ENCODE data around the gene PLCB4. TPM values are rescaled to one million over a fixed set of nuclear protein-coding genes. Genes with fewer than 3 reads are reported as not detected.

The PLCB4 gene
- total RNA-seq, 1 donor: 4.1 TPM

GRCh38 chr20:9121211-9121610, 52.3 kb downstream of the PLCB4 start:
- TF ChIP-seq CTCF (IDR thresholded peaks at IDR 0.05; ENCODE audit: insufficient read depth, low read length): no peak
- H3K4me3 ChIP-seq (ENCODE audit: low read depth, low read length): no peak overlapping the region
- no peak for DNase-seq (ENCODE audit: low read depth)

DNA sequence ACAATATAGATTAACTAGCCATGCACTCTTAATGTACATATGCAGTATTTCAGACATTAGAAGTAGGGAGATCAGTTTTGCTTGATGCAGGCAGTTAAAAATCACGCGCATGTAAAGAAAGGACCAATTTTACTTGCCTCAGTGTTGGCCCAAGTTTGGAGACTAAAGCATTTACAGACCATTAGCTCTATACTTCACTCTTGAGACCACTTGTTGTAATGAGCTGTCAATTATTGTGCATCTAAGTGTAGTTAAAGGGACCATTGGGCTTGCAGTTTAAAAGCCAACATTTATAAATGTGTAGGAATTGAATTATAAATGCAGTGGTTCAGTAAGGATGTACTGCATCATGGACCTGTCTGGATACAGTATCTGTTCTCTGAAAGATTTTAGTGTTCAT, 53.7 kb downstream of the PLCB4 start:
- no peak overlapping the region for H3K4me3 ChIP-seq (ENCODE audit: low read depth, low read length)
- no peak for TF ChIP-seq CTCF (IDR thresholded peaks at IDR 0.05; ENCODE audit: insufficient read depth, low read length)
- DNase-seq (ENCODE audit: low read depth): no peak

DNA sequence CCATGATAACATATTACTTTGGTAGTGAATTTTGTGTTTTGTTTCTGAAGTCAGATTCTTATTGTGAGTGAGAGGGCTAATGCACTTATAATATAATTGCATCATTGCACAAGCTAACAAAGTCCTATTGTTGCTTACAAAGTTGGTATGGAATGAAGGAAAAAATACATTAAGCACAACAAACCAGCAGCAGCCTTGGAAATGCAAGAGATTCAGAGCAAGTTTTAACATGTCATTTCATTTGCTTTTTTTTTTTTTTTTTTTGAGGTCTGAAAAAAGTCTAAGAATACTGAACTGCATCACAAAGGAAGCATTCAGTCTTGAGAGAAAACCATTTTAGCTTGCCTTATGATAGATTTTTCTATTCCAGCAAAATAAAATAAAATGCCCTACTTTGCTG, 57.6 kb downstream of the PLCB4 start:
- no peak for TF ChIP-seq CTCF (IDR thresholded peaks at IDR 0.05; ENCODE audit: insufficient read depth, low read length)
- DNase-seq (ENCODE audit: low read depth): no peak
- no peak overlapping the region for H3K4me3 ChIP-seq (ENCODE audit: low read depth, low read length)

- DNase-seq (ENCODE audit: low read depth): no peak
- TF ChIP-seq CTCF (IDR thresholded peaks at IDR 0.05; ENCODE audit: insufficient read depth, low read length): no peak
- no peak overlapping the region for H3K4me3 ChIP-seq (ENCODE audit: low read depth, low read length)
Observed at GRCh38 chr20:9128568-9128967, 59.7 kb downstream of the PLCB4 start.

GRCh38 chr20:9129756-9130155, 60.9 kb downstream of the PLCB4 start:
- no peak for DNase-seq (ENCODE audit: low read depth)
- H3K4me3 ChIP-seq (ENCODE audit: low read depth, low read length): no peak overlapping the region
- TF ChIP-seq CTCF (IDR thresholded peaks at IDR 0.05; ENCODE audit: insufficient read depth, low read length): no peak

DNA sequence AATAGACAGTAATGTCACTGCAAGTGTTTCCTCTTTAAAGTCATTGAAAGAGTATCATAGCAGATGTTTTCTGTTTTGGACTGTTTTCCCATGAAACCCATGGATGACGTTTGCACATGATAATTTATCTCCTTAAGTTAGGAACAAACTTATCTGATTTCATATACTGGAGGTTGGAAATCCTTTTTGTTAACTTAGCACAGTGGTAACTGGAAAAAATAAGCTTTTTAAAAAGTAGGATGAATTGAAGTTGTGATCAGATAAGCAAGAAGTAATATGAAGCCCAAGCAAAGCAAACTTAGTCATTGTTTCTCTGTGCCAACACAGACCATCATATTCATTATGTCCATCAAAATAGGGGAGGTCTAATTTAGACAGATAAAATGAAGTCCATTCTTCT, 61.6 kb downstream of the PLCB4 start:
- no peak overlapping the region for H3K4me3 ChIP-seq (ENCODE audit: low read depth, low read length)
- DNase-seq (ENCODE audit: low read depth): no peak
- no peak for TF ChIP-seq CTCF (IDR thresholded peaks at IDR 0.05; ENCODE audit: insufficient read depth, low read length)

DNA sequence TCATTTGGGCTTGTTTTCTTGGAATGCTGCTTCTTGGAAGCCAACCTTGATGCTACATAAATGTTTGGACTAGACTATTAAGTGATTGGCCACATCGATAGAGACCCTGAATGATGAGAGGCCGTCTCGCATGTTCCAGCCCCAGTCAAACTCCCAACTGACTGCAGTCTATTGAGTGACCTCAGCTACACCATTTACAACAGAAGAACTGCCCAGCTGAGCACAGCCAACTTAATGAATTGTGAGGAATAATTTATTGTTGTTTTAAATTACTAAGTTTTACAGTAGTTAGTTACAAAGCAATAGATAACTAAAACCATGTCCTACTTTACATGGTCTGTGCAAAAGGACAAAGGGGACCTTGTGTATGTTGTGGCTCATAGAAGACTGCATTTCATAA, 63.0 kb downstream of the PLCB4 start:
- TF ChIP-seq CTCF (IDR thresholded peaks at IDR 0.05; ENCODE audit: insufficient read depth, low read length): no peak
- no peak overlapping the region for H3K4me3 ChIP-seq (ENCODE audit: low read depth, low read length)
- DNase-seq (ENCODE audit: low read depth): no peak

All from fibroblast of the aortic adventitia (primary cell).